Cardiac fibroblast (primary cell): Measurements from ENCODE around the gene SLC6A18.
A peak's percentile ranks its signal among the peaks of the same experiment; 100 is the strongest.

Experiments used
- DNase-seq, 2 donors: peaks; one replicate each; pipeline versions ENCODE4 v3.0.0 to v3.0.0-alpha.2; 2010; ENCODE audit warnings: low read depth in 2 of 2
- H3K4me3 ChIP-seq, 2 donors: replicated peaks in 1 of 2; 1 replicate in 1 of 2; 2 replicates in 1 of 2; pipeline ENCODE4 v1.5.1; 2011; ENCODE audit warnings: low read depth in 2 of 2, low read length in 2 of 2, mild to moderate bottlenecking in 2 of 2, moderate library complexity in 1 of 2
- CTCF ChIP-seq: IDR thresholded peaks from one replicate; pipeline ENCODE4 v1.5.1; 2011; ENCODE audit warnings: low read depth, mild to moderate bottlenecking, low read length, inconsistent platforms

Gene SLC6A18

GRCh38 chr5:1259806-1260480 lies 34.8 kb downstream of the SLC6A18 start:
- H3K4me3 ChIP-seq: no peak overlapping the region
- no peak for DNase-seq
- TF ChIP-seq CTCF: no peak

GRCh38 chr5:1261643-1262042 lies 36.5 kb downstream of the SLC6A18 start:
- no peak for DNase-seq
- H3K4me3 ChIP-seq: no peak overlapping the region
- TF ChIP-seq CTCF: no peak

GRCh38 chr5:1262381-1262780 lies 37.2 kb downstream of the SLC6A18 start:
- no peak overlapping the region for H3K4me3 ChIP-seq
- DNase-seq: peak; percentile 2 to 27
- no peak for TF ChIP-seq CTCF

GRCh38 chr5:1264211-1264610 lies 39.0 kb downstream of the SLC6A18 start:
- DNase-seq: no peak
- no peak for TF ChIP-seq CTCF
- H3K4me3 ChIP-seq: no peak overlapping the region

- DNase-seq: no peak
- H3K4me3 ChIP-seq: no peak overlapping the region
- TF ChIP-seq CTCF: no peak
Measured at GRCh38 chr5:1265026-1265425, 39.8 kb downstream of the SLC6A18 start.

- TF ChIP-seq CTCF: no peak
- DNase-seq: no peak
- no peak overlapping the region for H3K4me3 ChIP-seq
Measured at GRCh38 chr5:1265461-1266455, 40.6 kb downstream of the SLC6A18 start.
